GM19043 (cell line): ENCODE data around the gene KCNF1.

Experiments used
- ATAC-seq: cut with Tn5 transposase; IDR thresholded peaks from one replicate; pipeline ENCODE4 v1.9.1; 2021; ENCODE audit warnings: low read depth; ENCODE audit not compliant: unreplicated experiment

The KCNF1 gene

DNA sequence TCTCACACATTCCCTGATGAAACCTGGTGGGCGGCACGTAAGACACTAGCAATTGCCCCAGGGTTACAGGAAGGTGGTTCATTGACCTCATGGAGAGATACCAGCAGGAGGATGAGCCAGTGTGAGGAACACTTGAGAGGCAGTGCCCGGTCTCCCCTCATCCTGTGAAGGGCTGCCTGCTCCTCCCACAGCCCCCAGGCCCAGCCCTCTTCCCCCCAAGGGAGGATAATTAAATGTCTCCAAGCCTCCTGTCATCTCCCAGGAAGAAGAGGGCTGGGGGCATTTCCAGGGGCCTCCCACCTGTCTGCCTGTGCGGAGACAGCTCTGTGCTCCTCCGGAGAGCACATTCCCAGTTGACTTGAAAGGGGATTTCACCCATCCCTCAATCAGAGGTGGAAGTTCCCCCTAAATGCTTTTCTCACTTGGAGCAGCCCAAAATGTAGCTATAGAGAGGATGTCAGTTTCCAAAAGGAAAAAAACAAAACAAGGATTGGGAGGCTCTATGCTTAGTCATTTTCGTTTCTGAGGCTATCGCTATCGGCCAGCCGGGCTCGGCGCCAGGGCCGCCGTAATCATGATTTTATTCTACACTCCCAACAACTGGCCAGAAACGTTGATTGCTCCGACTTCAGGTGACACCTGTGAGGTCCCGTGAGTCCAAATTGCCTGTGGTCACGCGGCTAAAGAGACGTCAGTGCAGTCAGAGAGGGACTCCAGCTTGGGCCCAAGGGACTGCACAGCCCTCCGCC lies 7.1 kb downstream of the KCNF1 start:
- no peak for ATAC-seq

DNA sequence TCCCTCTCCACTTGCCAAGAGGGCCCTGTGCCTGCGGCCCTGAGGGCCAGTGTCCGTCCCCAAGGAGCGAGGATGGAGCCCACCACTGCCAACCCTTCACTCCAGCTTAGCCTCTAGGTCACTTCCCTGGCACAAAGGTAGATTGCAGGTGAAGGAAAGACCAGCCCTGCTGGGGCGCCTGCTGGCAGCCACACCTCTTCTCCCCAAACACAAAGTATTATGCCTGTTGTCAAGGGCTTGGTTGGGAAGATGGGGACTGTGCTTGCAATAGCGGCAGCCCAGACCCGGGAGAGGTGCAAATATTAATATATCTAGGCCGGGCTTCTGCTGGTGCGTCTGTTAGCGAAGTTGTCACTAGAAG lies 7.7 kb downstream of the KCNF1 start:
- ATAC-seq = no peak

DNA sequence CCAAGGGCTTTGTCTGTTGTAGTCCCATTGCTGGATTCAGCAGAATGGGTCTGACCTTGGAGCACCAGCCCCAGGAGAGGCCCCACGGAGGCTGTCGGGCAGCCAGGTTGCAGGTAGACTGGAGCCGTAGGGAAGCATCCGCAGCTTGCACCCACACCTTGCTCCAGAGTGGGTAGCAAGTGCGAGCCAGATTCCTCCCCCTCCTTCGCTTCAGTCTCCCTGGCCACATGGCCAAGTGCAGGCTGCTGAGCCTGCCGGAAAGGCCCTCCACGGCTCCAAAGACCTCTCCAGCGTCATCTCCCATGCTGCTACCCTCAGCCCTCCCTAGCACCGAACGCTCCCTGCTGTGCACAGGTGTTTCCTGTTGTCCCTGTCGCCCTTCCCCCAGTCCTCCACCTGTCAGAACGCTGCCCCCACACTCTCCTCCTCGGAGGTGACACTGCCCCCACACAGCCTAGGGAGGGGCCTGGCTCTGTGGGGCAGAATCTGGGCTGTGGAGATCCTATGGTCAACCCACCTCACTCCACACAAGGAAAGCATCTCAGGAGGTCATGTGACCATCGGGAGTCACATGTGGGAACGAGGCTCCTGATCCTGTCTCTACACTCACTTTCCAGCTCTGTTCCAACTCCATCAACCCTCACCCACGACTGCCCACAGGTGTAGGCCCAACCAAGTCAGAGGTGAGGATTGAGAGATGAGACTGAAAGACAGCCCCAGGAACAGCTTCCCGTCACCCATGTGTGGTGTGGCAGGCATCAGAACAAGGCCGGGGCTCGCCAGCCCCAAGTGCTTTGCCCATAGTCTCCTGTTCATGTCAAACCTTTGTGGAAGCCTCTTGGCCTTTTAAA lies 8.3 kb downstream of the KCNF1 start:
- ATAC-seq = no peak

DNA sequence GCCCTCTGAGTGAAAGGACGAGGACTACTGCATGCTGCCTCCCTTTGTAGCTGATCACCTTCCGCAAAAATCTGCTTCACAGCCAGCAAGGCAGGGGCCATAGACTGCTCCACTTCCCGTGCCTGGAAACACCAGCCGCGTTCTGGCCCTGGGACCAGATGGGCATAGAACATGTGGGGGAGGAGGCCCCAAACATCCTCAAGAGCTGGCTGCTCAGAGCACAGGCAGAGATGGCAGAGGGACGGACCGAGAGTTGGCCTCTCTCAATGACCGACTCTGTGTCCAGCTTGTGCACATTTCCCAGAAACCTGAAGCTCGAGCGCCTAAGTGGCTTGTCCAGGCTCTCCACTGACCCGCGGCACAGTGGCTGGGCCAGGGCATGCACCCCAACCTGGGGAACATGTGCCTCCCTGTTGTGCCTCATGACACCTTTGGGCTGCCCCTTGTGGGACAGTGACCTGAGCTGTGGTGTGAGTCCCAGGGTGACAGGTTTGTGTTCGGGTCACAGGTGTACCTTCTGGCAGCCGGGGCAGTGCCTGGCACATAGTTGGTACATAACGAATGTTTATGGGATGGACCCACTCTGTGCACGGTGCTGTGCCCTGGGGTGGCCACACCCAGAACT lies 9.1 kb downstream of the KCNF1 start:
- ATAC-seq = no peak

DNA sequence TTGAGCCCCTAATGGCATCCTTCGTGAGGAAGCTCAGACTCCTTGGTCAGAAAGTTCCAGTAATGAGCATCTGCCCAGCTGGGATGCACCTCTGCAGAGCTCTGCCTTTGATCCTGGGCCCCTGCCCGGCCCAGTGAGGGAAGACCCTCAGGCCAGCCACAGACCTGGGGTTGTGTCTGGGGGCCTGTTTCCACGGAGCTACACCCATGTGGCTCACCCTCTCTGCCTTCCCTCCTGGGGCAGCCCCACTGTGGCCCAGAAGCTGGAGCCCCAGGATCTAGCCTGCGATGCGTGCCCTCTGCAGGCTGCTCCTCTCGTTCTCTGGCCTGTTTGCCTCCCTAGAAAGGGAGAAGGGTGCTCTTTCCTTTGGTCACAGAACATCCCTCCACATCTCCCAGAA lies 9.8 kb downstream of the KCNF1 start:
- ATAC-seq = no peak

DNA sequence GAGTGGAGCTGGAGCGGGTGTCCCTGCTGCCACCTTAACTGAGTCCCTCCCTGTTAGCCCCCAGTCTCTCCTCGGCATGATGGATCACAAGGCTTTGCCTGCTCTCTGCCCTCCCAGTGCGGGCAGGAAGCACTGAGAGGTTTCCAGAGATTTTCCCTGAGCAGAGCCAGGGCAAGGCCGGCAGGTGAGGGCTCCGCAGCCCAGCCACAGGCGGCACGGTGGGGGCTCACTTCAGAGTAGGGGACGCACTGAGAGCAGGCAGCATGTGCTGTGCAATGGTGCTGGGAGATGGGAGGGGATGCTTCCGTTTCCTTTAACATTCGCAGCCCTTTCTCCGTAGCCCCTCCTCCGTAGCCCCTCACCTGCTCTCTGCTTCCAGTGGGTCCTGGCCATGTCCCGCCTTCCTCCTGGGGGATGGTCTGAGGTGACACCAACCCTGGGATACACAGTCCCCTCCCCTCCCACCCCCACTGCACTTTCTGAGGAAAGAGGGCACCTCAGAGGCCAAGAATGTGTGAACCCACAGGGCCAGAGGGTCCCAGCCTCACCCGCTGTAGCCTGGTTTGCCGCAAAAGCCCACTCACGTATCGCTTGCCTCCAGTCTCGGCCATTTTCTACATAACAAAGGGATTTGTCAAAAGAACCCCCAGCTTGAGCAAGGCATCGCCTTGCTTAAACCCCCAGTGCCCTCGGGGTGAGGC lies 10.7 kb downstream of the KCNF1 start:
- ATAC-seq = no peak

DNA sequence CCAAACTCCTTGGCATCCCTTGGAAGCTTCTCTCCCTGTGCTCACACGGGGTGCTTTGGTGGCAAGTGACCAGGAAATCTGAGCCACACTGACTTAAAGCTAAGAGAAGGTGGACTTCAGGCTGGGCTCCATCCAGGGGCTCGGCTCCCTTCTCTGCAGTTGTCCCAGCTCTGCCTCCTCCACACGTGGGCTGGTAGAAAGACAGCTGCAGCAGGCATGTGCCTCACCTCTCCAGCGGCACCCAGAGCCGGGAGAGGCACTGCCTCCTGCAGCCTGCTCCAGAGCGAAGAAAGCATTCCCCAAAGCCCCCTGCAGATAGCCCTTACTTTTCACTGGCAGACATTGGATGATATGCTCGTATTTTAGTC lies 11.3 kb downstream of the KCNF1 start:
- no peak for ATAC-seq

DNA sequence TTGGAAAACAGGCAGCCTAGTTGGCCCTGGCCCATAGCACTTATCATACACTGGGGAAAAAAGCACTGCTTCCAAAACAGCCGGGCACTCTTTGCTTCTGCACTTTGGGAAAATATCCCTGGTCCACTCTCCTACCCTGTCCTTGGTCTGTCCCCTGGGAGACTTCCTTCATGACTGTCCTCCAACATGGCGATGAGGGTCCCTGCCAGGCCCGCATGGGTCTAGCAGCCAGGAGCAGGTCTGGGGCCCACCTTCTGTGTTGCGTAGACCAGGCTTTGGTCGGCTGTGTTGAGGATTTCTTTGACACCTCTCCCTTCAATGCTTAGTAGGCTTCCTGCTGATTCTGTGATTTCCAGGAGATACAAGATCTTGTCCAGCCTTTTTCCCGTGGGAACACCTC lies 12.2 kb downstream of the KCNF1 start:
- ATAC-seq = no peak

DNA sequence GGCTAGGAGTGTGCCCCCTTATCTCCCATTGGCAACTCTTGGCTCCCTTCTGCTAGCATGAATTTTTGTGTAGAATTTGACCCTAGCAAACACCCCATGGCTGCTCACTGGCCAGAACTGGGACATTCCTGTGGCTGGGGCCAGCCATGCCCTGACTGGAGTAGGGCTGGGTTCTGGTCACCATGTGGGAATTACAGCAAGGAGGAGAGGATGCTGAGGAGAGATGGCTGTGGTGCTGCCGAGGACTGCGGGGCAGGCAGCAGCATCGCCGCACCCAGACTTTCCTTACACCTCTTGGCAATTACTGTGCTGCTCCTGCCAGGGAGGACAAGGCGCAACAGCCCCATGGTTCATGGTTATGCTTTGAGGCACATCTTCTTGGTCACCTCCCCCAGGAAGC lies 12.7 kb downstream of the KCNF1 start:
- ATAC-seq = no peak

DNA sequence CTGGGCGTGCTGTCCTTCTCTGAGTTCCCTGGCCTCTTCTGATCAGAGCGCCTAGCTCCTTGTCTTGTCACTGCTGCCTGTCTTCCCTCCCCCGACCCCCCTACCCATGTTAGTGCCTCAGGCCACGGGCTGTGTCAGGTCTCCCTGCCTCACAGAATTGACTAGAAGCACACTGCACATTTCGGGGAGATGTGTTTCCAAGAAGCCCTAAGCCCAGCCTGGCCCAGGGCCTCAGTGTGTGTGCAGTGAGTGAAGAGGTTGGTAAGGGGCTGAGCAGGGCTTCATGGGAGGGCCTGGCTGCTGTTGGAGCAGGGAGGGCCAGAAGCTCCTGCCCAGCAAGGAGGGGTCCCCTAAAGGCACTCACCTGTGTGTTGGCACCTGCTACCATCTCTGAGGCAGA lies 13.1 kb downstream of the KCNF1 start:
- no peak for ATAC-seq

DNA sequence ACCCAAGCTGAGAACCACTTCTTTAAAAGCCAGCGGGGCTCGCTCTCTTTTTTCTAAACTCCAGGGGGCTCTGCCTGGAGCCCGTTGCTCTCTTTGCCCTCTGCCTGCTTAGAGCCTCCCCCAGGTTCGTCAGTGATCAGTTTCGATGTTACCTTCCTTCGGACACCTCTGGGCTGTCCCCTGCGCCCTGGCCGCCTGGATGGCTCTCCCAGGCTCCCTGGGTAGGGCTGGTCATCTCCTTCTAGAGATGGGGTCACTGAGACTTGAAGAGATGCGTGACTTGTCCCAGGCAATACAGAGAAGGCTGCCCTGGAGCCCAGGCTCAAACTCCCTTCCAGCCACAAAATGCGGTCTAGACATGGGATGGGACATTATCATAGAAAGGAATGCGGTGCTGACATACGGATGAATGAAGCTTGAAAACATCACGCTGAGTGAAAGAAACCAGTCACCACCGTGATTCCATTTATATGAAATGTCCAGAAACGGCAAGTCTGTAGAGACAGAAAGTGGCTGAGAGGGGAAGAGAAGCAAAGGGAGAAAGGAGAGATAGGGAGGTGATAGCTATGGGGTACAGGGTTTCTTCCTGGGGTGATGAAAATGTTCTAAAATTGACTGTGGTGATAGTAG lies 14.6 kb downstream of the KCNF1 start:
- no peak for ATAC-seq

DNA sequence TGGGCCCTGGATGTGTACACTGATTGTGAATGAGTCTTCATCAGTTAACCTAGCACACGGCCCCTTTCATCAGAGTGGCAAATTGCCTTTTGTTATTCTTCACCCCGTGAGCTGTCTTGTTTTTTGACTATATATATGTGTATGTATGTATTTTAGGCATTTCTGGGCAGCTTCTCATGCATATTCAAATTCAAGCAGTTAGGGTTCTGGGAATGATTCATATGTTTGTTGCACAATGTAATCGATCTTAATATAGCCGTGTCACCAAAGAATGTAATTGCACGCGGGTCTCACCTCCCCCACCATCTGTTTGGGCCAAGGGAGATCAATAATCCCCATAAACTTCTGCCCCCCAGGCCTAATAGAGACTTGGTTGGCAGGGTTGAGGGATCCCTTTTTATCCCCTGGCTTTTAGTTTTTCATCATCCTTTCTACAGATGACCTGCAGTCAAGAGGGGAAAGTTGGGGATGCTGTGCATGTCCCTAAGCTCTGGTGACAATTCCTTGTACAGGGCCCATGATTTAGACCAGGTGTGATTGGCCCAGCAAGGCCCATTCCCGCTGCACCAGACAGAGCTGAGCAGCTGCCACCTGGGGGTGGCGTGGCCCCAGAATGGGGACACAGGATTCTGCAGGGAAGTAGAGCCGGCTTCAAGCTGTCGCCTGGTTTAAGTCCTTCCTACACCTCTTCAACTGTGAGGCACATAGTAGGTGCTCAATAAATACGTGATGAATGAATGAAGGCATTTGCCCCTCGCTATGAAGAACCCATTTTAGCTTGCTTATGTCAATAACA lies 19.2 kb downstream of the KCNF1 start:
- ATAC-seq = no peak

DNA sequence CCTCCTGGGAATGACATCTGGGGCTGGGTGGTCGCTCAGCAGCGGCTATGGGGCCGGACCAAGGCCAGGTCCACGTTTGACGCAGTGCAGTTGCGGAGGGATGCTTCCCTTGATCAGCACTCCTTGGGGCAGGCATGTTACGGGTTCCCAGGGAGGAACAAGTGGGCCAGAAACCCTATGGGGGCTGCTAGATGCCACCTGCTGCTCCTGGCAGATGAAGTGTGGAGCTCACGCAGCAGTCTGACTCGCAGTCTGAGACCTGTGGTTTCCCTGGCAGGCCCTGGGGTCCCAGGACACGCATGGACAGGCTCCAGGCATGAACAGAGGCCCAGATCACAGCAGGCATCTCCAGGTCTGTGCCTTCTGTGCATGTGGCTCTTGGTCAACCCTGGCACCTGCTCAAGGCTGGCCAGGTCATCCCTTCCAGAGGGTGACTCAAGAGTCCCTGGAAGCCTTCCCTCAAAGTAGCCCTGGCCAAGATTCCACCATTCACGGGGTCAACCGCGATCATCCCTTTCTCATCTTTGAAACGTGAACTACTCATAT lies 20.0 kb downstream of the KCNF1 start:
- ATAC-seq = no peak

DNA sequence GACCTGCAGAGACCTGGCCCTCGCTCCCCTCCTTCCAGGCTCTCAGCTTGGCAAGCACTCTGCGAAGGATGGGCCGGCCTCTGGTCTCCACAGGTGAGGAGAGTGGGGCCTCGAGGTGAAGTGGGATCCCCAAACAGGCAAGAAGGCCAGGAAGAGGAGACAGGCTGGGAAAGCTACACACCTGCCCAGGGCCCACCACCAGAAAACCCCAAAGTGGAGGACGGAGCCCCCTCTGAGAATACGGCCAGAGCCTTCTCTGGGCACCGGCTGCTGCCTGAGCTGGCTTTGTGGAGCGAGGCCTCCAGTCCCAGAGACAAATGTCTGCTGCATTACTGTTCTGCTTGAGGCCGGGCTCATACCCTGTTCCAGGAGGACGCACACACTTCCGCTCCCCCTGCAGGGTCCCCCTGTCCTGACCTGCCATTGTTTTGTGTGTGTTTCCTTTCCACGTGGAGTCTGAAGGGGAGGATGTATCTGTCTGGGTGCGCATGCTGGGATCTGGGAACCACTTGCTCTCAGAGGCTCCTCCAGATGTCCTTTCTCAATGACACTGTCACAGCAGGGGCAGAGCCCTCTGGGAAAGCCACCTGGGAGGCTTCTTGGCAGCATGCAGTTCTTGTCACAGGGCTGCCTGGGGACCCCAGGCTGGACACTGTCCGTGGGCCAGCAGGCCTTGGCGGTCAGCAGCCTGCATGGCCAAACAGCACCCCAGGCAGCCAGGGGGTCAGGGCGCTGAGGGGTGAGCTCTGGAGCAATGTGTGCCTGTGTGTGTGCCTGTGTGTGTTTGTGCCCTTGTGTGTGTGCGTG lies 20.8 kb downstream of the KCNF1 start:
- ATAC-seq = no peak

DNA sequence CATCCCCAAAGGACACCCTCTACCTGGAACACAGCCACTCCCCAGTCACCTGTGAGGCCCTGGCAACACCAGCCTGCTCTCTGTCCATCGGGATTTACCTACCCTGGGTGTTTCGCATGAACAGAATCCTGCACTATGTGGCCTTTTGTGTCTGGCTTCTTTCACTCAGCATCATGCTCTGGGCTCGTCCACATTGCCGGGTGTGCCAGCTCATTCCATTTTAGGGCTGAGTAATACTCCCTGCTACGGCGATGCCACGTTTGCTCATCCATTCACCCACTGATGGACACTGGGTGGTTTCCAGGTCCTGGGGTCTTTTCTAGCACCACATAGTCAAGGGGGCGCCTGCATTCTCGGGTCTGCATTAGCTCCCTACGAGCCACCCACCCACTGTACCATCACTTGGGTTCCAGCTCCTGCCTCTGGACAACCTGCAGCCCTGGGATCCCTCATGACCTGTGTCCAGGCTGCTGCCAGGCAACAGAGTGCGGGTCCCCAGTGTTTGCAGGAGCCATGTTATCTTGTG lies 22.0 kb downstream of the KCNF1 start:
- ATAC-seq = no peak

DNA sequence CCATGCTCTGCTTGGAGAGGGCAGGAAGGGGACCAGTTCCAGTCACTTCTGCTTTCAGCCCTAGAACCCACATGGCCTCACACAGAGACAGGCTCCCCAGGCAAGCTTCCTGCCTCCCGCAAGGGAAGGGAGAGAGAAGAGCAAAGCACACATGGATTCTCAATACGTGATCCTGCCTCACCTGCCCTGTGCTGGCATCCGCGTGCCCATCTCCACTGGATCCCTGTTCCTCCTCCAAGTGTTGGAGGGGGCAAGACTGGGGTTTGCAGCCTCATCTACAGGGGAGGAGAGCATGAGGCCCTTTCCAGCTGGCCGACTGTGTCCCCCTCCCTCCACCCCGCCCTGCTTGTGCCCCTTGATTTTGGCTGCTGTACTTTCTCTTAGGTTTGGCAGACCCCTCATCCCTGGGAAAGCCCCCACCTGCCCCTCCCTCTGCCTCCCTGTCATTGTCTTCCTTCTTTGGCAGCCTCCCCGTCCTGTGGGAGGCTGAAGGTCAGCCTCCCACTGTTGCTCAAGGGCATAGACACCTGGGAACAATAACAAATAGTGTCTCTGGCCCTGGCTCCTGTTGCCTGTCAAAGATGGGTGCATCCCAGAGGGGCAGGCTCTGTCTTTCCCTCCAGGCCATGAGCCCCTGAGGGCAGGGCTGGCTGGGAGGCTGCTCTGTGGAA lies 22.7 kb downstream of the KCNF1 start:
- no peak for ATAC-seq

DNA sequence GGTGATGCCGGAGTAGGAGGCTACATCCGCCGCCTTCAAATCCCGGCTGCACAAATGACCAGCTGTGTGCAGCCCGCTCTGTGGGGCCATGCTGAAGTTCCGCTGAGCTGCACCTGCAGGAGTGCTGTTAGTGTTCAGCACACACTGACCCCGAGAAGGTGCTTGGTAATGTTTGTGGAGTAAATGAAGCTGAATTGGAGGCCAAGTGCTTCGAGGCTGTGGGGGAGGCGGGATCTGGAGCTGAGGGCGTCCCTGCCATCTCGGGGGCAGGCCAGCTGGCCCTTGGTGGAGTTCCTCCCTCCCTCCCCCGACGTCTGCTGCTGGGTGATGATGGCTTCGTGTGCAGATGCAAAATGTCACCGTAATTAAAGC lies 23.2 kb downstream of the KCNF1 start:
- ATAC-seq = no peak

DNA sequence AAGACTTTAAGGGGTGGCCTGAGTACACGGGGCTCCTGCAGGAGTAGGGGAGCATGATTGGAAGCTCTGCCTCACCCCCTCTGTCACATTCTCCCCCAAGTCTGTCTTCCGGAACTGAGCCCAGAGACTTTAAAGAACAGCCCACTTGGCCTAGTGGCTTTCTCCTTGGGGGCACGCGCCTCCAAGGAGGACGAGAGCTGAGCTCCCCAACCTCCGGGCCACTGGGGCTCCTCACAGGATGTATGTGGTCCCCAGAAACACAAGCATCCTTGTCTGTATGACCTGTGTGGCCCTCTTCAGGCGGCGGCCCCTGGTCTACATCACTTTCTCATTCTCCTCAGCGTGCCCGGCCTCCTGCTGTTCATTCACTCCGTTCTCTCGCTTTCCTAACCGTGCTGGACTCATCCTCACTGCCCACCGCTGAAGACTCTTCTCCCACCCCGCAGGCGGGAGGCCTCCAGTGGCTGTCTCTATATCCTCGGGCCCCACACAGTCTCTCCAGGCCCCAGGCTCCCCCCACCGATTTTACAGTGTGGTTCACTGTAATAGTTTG lies 23.7 kb downstream of the KCNF1 start:
- no peak for ATAC-seq
